SJSA1 (cell line): Measurements from ENCODE around the gene CAPN12. TPM values are rescaled to one million over a fixed set of nuclear protein-coding genes. Genes with fewer than 3 reads are reported as not detected.
A peak's percentile ranks its signal among the peaks of the same experiment; 100 is the strongest.

ENCODE experiments used
- DNase-seq, 2 experiments: peaks; one replicate each; pipeline ENCODE4 v3.0.0-alpha.2; 2015 to 2020; ENCODE audit warnings: low spot score in 2 of 2, low read depth in 1 of 2
- H3K27ac ChIP-seq: fragments of 250-450 bp; sonication (Bioruptor Pico); 2 replicates; pipeline ENCODE4 v1.5.1; 2020; ENCODE audit warnings: mild to moderate bottlenecking, moderate library complexity
- H3K27me3 ChIP-seq: fragments of 250-450 bp; sonication (Bioruptor Pico); replicated peaks from 2 replicates; pipeline ENCODE4 v1.5.1; 2020; ENCODE audit warnings: mild to moderate bottlenecking, moderate library complexity
- H3K36me3 ChIP-seq: fragments of 250-450 bp; sonication (Bioruptor Pico); 2 replicates; pipeline ENCODE4 v1.5.1; 2020; ENCODE audit warnings: mild to moderate bottlenecking
- H3K4me1 ChIP-seq: fragments of 250-450 bp; sonication (Bioruptor Pico); replicated peaks from 2 replicates; pipeline ENCODE4 v1.6.1; 2021; ENCODE audit warnings: mild to moderate bottlenecking
- H3K4me3 ChIP-seq: fragments of 250-450 bp; sonication (Bioruptor Pico); 2 replicates; pipeline ENCODE4 v1.5.1; 2020; ENCODE audit warnings: mild to moderate bottlenecking
- H3K9me3 ChIP-seq: fragments of 250-450 bp; sonication (Bioruptor Pico); replicated peaks from 2 replicates; pipeline ENCODE4 v1.5.1; 2020; ENCODE audit warnings: mild to moderate bottlenecking
- total RNA-seq: library from RNA; depleted of rRNA; stranded (reverse); fragments of >200 nt; shearing (Covaris generic); gene quantifications from 2 replicates; pipeline ENCODE4 v1.2.3, GENCODE V29; 2014

Gene CAPN12
- total RNA-seq, 1 experiment from 2014 or later: not detected

DNA sequence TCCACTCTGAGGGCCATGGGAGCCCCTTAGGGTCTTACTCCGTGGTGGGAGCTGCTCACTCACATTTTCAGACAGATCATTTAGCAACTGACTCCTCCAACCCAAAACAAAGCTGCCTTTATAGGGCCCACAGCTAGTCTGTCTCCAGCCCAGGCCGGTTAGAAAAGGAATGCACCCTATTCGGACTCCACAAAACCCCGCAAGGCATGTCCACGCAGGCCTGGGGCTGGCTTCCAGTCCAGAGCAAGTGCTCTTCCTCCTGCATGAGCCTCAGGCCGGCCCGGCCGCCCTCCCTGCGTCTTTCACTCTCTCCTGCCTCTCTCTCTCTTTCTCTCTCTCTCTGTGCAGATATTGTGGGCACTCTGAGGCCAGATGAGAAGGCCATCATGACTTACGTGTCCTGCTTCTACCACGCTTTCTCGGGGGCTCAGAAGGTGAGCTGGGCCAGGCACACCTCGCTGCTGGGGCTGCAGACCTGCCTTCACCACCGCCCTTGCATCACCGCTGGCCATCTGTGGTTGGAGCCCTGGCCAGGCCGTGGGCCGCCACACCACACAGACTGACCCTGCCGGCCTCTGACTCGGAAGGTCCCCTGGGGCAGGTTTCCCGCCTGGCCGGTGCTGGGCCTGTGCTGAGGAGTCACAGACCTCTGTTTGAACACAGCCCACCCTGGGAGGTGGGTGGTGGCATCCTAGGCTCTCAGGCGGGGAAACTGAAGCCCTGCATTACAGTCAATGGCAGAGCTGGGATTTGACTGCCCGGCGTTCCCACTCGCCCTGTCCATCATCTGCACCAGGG lies 33.1 kb downstream of the CAPN12 start:
- no peaks in the 10 kb centered on the region for H3K9me3 ChIP-seq
- peak in 1 of 2 experiments; percentile 26 for DNase-seq
- H3K27ac ChIP-seq: 0 out of 2 replicates have a peak overlapping the region, but pooled peaks have one; percentile 10
- H3K4me1 ChIP-seq: peaks cover 36% of the 10 kb centered on the region
- H3K27me3 ChIP-seq: no peaks in the 10 kb centered on the region
- H3K4me3 ChIP-seq: no peak overlapping the region
- H3K36me3 ChIP-seq: peaks cover 100% of the 10 kb centered on the region

- H3K36me3 ChIP-seq: peaks cover 100% of the 10 kb centered on the region
- H3K4me3 ChIP-seq: no peak overlapping the region
- H3K9me3 ChIP-seq: no peaks in the 10 kb centered on the region
- peaks cover 36% of the 10 kb centered on the region for H3K4me1 ChIP-seq
- DNase-seq: no peak
- H3K27me3 ChIP-seq: no peaks in the 10 kb centered on the region
- H3K27ac ChIP-seq: no peak overlapping the region
These were observed 33.9 kb downstream of the CAPN12 start for GRCh38 chr19:38710416-38710702.

DNA sequence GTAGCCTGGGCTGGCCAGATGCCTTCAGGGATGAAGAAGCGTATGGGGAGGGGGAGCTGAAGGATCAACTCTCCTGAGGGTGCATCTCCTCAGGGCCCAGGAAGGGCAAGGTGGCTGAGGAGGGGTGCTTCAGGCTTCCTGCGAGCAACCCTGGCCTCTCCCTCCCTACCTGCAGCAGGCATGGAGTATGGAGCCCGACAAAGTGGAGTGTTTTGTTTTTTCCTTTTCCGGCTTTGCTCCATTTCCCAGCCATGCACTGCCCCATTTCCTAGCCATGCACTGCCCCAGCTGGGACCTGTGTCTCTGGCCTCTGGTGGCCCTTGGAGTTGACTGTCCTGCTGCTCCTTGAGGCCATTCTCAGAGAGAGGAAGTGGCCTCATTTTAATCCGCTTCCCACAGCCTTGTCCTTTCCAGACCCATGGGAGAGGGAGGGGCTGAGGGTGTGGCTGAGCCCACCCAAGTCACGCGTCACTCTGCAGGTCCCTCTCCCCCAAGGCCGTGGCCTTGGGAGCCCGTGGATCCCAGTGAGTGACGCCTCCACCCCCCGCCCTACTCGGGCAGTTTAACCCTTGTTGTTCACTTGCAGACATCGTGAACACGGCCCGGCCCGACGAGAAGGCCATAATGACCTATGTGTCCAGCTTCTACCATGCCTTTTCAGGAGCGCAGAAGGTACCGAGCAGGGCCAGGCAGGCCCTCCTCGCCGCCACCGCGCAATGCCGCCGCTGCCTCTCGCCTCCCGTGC lies 34.4 kb downstream of the CAPN12 start:
- H3K9me3 ChIP-seq: no peaks in the 10 kb centered on the region
- no peaks in the 10 kb centered on the region for H3K27me3 ChIP-seq
- H3K4me3 ChIP-seq: no peak overlapping the region
- peaks cover 100% of the 10 kb centered on the region for H3K36me3 ChIP-seq
- no peak overlapping the region for H3K27ac ChIP-seq
- peaks cover 36% of the 10 kb centered on the region for H3K4me1 ChIP-seq
- no peak for DNase-seq

DNA sequence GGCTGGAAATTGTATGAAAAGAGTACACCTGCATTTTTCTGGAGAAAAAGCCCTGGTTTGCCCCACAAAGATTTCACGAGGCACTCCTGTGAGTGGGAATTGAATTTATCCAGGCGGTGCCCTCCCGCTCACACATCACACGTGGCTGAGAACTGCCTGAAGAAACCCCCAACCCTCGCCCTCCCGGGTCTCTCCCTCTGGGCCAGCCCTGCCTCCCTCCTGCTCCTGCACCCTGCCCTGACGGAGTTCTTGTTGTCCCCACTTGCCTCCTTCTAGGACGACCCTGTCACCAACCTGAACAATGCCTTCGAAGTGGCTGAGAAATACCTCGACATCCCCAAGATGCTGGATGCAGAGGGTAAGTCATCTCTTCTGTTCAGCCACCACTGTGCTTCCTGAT lies 35.2 kb downstream of the CAPN12 start:
- no peak for DNase-seq
- Histone ChIP-seq H3K4me1 (peaks cover 36% of the 10 kb centered on the region), H3K27me3 (no peaks in the 10 kb centered on the region), H3K9me3 (no peaks in the 10 kb centered on the region), H3K4me3 (no peak overlapping the region), H3K27ac (no peak overlapping the region), H3K36me3 (peaks cover 100% of the 10 kb centered on the region)

- no peak overlapping the region for H3K4me3 ChIP-seq
- H3K4me1 ChIP-seq: peaks cover 36% of the 10 kb centered on the region
- no peaks in the 10 kb centered on the region for H3K27me3 ChIP-seq
- no peak overlapping the region for H3K27ac ChIP-seq
- DNase-seq: no peak
- H3K9me3 ChIP-seq: no peaks in the 10 kb centered on the region
- peaks cover 100% of the 10 kb centered on the region for H3K36me3 ChIP-seq
These were observed 35.8 kb downstream of the CAPN12 start for GRCh38 chr19:38708413-38709024.

DNA sequence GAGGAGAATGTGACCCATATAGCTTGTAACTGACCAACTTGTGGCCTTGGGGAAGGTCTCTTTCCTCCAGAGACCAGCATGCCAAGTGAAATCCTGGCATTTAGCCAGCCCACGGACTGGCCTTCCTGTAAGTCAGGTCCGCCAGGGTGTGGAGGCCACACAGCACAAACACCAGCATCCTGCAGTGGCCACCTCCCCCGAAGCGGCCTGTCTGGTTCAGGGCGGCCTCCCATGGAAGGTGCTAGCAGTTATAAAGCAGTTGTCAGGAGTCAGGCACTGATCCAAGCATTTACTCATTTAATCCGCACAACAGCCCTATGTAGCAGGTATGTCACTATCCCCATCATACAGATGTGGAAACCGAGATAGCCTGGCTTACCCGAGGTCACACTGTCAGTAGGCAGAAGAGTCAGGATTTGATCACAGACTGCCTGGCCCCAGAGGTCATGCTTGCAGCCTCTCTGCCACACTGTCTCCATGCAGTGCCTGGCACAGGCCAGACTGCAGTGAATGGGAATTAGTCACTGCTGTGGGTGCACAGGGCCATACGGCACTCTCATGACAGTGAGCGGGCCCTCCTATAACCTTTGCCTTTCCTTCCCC lies 36.7 kb downstream of the CAPN12 start:
- peaks cover 36% of the 10 kb centered on the region for H3K4me1 ChIP-seq

GRCh38 chr19:38706792-38707511 lies 37.3 kb downstream of the CAPN12 start:
- H3K36me3 ChIP-seq: peaks cover 100% of the 10 kb centered on the region
- no peaks in the 10 kb centered on the region for H3K9me3 ChIP-seq
- H3K27ac ChIP-seq: no peak overlapping the region
- DNase-seq: no peak
- peaks cover 32% of the 10 kb centered on the region for H3K4me1 ChIP-seq
- no peaks in the 10 kb centered on the region for H3K27me3 ChIP-seq
- H3K4me3 ChIP-seq: no peak overlapping the region

More for the DNA sequence above, 36.7 kb downstream of the CAPN12 start:
- Histone ChIP-seq H3K9me3 (no peaks in the 10 kb centered on the region), H3K27ac (no peak overlapping the region), H3K4me3 (no peak overlapping the region), H3K27me3 (no peaks in the 10 kb centered on the region), H3K36me3 (peaks cover 100% of the 10 kb centered on the region)
- DNase-seq: no peak

DNA sequence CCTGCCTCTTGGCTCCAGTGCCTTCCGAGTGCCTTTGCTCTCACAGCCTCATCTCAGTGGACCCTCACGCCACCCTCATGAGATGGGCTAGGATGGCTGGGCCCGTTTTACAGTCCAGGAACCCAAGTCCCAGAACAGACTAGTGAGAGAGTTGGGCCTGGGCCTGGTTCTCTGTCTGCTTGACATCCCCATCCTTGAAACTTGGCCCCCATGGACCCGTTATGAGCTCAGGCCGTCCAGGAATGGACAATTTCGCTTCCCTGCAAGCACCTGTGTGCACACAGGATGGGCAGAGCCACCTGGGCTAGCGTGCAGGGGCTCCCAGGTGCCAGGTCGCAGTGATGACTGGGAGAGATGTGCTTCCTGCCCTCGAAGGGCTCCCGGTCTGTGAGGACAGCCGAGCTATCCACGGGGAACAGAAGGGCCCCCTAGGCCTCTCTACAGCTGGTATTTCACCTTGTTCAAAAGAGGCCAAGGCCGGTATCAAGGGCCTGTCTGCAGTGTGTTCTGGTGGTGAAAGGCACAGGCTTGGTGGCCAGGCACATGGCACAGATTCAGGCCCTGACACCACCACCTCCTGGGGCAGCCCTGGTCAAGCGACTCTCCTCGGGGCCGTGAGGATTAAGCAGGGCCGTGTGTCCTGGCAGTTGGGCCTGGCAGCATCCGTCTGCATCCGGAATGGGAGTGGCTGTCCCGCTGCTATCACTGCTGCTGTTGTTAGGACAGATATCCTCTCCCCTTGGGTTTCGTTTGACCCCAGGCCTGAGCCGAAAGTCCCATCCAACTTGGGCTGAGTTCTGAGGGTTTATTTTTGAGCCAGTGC lies 38.9 kb downstream of the CAPN12 start:
- no peak overlapping the region for H3K4me3 ChIP-seq
- H3K36me3 ChIP-seq: peaks cover 100% of the 10 kb centered on the region
- DNase-seq: no peak
- no peaks in the 10 kb centered on the region for H3K9me3 ChIP-seq
- H3K27me3 ChIP-seq: no peaks in the 10 kb centered on the region
- H3K4me1 ChIP-seq: peaks cover 17% of the 10 kb centered on the region
- no peak overlapping the region for H3K27ac ChIP-seq

DNA sequence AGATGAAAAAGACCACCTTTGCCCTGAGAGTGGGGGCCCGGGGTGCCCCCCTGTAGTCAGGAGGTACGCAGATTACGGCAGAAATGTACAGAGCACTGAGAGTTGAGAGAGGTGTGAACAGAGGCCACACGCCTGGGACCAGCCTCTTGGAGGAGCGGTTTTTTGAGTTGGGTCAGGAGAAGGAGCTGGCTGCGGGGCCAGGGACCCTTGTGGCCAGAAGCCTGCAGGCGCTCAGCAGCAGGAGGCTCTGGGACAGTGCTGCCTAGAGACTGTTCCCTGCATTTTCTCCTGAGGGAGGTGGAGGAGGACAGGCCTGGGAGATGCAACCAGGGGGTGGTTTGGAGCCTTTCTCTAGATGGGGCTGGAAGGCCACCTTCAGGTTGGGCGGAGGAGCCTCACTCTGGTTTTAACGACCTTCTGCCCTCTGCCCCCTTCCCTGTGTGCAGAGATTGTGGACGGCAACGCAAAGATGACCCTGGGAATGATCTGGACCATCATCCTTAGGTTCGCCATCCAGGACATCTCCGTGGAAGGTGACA lies 39.7 kb downstream of the CAPN12 start:
- Histone ChIP-seq H3K9me3 (no peaks in the 10 kb centered on the region), H3K36me3 (peaks cover 100% of the 10 kb centered on the region), H3K4me1 (peaks cover 12% of the 10 kb centered on the region), H3K27me3 (no peaks in the 10 kb centered on the region), H3K27ac (no peak overlapping the region), H3K4me3 (no peak overlapping the region)
- no peak for DNase-seq

GRCh38 chr19:38703509-38703908 lies 40.8 kb downstream of the CAPN12 start:
- DNase-seq: no peak
- H3K9me3 ChIP-seq: no peaks in the 10 kb centered on the region
- no peak overlapping the region for H3K27ac ChIP-seq
- peaks cover 100% of the 10 kb centered on the region for H3K36me3 ChIP-seq
- no peak overlapping the region for H3K4me3 ChIP-seq
- H3K27me3 ChIP-seq: no peaks in the 10 kb centered on the region
- H3K4me1 ChIP-seq: peaks cover 12% of the 10 kb centered on the region

- no peak for DNase-seq
- Histone ChIP-seq H3K4me1 (peaks cover 7% of the 10 kb centered on the region), H3K36me3 (peaks cover 100% of the 10 kb centered on the region), H3K27ac (no peak overlapping the region), H3K4me3 (no peak overlapping the region), H3K27me3 (no peaks in the 10 kb centered on the region), H3K9me3 (no peaks in the 10 kb centered on the region)
These were observed 42.0 kb downstream of the CAPN12 start for GRCh38 chr19:38702278-38702677.

DNA sequence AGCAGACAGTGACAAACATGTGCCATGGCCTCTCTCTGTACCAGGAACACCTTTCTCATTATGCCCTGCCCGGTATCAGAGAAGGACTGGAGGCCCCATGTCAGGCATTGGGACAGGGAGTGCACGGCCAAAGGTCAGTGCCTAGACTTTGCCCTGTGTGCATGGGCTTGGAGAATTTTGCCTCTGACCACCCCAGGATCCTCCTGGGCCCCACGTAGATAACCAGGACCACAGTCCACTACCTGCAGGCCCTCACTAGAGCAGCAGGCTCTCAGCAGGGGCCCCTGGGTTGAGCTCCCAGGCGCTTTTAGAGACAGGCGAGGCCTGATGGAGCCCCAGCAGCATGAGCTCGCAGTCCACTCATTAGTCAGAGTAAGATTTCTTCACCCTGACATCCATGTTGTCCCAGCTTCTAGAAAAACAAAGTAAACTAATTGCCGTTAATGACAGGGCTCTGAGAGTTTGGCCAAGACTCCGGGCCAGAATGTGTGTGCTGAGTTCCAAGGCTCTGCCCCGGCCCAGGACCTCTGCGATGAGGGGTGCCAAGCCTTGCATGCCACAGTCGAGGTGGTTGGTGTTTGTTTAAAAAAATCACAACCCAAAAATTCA lies 42.7 kb downstream of the CAPN12 start:
- Histone ChIP-seq H3K9me3 (no peaks in the 10 kb centered on the region), H3K27ac (no peak overlapping the region), H3K36me3 (peaks cover 100% of the 10 kb centered on the region), H3K4me1 (peaks cover under 1% of the 10 kb centered on the region), H3K27me3 (no peaks in the 10 kb centered on the region), H3K4me3 (no peak overlapping the region)
- no peak for DNase-seq
